ENCODE data around the gene FZD8. TPM values are rescaled to one million over a fixed set of nuclear protein-coding genes. Genes with fewer than 3 reads are reported as not detected.

Gene FZD8
- total RNA-seq, 5 donors from 2014 or later (not counting 1 experiment from before 2014, with no cell fraction given): 0.63 to 1.8 (median 1.2) TPM

DNA sequence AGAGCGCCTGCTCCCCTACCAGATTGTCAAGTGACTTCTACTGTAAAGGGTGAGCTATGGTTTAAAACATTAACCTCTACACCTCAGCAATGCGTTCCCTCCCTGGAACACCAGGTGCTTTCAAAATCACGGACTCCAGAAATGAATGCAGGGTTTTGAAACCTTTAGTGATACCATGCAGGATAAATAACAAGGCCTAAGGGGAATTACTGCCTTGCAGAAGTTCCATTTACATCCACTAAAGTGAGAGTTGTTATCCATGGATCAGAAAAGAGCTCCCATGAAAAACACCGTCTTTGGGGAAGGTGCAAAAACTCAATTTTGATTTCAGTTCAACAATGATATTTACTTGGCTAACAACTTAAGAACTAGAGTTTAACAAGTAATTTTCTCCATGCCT lies 4.0 kb downstream of the FZD8 start:
- peaks cover 20 to 47% of the 10 kb centered on the region in 2 donors for H3K27me3 Mint-ChIP-seq
- ATAC-seq (replicated peaks in 1 of 4) (no peak), DNase-seq (no peak)
- Histone ChIP-seq H3K4me3 (ENCODE audit: control insufficient read depth in 1 of 2, extremely low read depth in 1 of 2, low read length in 1 of 2) (no peak overlapping the region), H3K36me3 (ENCODE audit: control insufficient read depth in 2 of 2, extremely low read depth in 1 of 2, insufficient read depth in 1 of 2, low read length in 1 of 2) (no peaks in the 10 kb centered on the region), H3K27me3 (replicated peaks in 1 of 2; ENCODE audit: control insufficient read depth in 2 of 2, extremely low read depth in 1 of 2, insufficient read depth in 2 of 2, low read length in 1 of 2) (peaks cover 5 to 39% of the 10 kb centered on the region in 2 experiments), H3K9me3 (no peaks in the 10 kb centered on the region), H3K27ac (ENCODE audit: low read length) (no peak overlapping the region), H3K4me1 (ENCODE audit: control insufficient read depth in 1 of 2, extremely low read depth in 1 of 2, insufficient read depth in 2 of 2, low read length in 2 of 2) (peaks cover 11 to 29% of the 10 kb centered on the region in 2 experiments)
- no peaks in the 10 kb centered on the region for H3K36me3 Mint-ChIP-seq
- H3K4me3 Mint-ChIP-seq: peak overlapping the region in 1 of 3 donors; percentile 28
- peaks cover 11 to 42% (median 24%) of the 10 kb centered on the region in 3 donors for H3K4me1 Mint-ChIP-seq
- WGBS (ENCODE audit: insufficient coverage): 100% methylated on average over 1 of the region's 4 CpGs
- ChIA-PET CTCF (no interaction called here), POLR2A (no interaction called here)
- H3K27ac Mint-ChIP-seq: no peak overlapping the region
- H3K9me3 Mint-ChIP-seq: no peaks in the 10 kb centered on the region

DNA sequence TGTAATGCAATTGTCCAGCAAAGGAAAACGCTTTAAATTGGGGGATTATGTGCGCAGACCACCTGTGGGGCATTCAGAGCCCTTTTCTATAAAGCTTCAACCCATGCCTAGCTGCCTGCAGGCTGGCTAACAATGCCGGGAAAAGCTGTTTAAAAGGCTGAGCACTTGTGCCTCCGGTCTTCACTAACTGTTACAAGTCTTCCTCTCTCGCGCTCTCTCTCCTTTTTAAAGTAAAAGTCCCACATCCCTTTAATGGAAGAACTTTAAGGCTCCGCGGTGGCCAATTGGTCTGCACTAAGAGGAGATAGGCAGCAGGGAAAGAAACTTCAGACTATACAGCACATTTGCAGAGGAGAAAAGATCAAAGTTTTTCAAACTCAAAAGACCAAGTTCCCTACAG lies 4.6 kb downstream of the FZD8 start:
- no peaks in the 10 kb centered on the region for H3K9me3 ChIP-seq
- no peak overlapping the region for H3K4me3 ChIP-seq (ENCODE audit: control insufficient read depth in 1 of 2, extremely low read depth in 1 of 2, low read length in 1 of 2)
- peaks cover 6 to 23% of the 10 kb centered on the region in 2 experiments for H3K4me1 ChIP-seq (ENCODE audit: control insufficient read depth in 1 of 2, extremely low read depth in 1 of 2, insufficient read depth in 2 of 2, low read length in 2 of 2)
- WGBS (ENCODE audit: insufficient coverage): 7% methylated on average over 2 of the region's 8 CpGs
- Mint-ChIP-seq H3K27ac (no peak overlapping the region), H3K4me3 (no peak overlapping the region), H3K27me3 (peaks cover 26 to 51% of the 10 kb centered on the region in 2 donors), H3K4me1 (peaks cover 11 to 38% (median 20%) of the 10 kb centered on the region in 3 donors), H3K36me3 (no peaks in the 10 kb centered on the region), H3K9me3 (no peaks in the 10 kb centered on the region)
- no peak for DNase-seq
- ChIA-PET CTCF (no interaction called here), POLR2A (no interaction called here)
- H3K27ac ChIP-seq (ENCODE audit: low read length): no peak overlapping the region
- H3K27me3 ChIP-seq (replicated peaks in 1 of 2; ENCODE audit: control insufficient read depth in 2 of 2, extremely low read depth in 1 of 2, insufficient read depth in 2 of 2, low read length in 1 of 2): peaks cover 5 to 33% of the 10 kb centered on the region in 2 experiments
- H3K36me3 ChIP-seq (ENCODE audit: control insufficient read depth in 2 of 2, extremely low read depth in 1 of 2, insufficient read depth in 1 of 2, low read length in 1 of 2): no peaks in the 10 kb centered on the region
- ATAC-seq (replicated peaks in 1 of 4): no peak

DNA sequence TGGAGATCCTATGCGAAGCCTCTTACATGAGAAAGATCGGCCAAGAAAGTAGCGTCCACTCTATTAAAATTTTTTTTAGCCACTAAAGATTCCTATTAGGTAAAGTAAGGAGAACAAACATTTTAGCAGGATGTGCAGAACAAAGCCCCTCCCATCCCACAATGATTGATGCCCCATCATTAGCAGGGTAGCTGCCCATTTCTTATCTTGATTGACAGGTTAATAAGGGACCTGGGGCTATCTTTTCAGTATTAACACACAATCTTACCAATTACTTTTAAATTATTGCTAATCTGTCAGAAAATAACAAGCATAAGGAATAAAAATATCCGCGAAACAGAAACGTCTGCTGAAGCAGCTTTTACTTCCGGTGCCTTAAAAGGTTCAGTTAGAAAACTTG lies 5.1 kb downstream of the FZD8 start:
- H3K27ac Mint-ChIP-seq: no peak overlapping the region
- H3K9me3 ChIP-seq: no peaks in the 10 kb centered on the region
- peaks cover 5 to 29% of the 10 kb centered on the region in 2 experiments for H3K27me3 ChIP-seq (replicated peaks in 1 of 2; ENCODE audit: control insufficient read depth in 2 of 2, extremely low read depth in 1 of 2, insufficient read depth in 2 of 2, low read length in 1 of 2)
- H3K9me3 Mint-ChIP-seq: no peaks in the 10 kb centered on the region
- peaks cover 26 to 48% of the 10 kb centered on the region in 2 donors for H3K27me3 Mint-ChIP-seq
- peaks cover 11 to 35% (median 20%) of the 10 kb centered on the region in 3 donors for H3K4me1 Mint-ChIP-seq
- no CpG with 5 or more reads among the region's 7 CpGs for WGBS (ENCODE audit: insufficient coverage)
- H3K36me3 Mint-ChIP-seq: no peaks in the 10 kb centered on the region
- no peak overlapping the region for H3K4me3 Mint-ChIP-seq
- no peaks in the 10 kb centered on the region for H3K36me3 ChIP-seq (ENCODE audit: control insufficient read depth in 2 of 2, extremely low read depth in 1 of 2, insufficient read depth in 1 of 2, low read length in 1 of 2)
- no peak overlapping the region for H3K27ac ChIP-seq (ENCODE audit: low read length)
- ChIA-PET POLR2A (no interaction called here), CTCF (interaction anchor here in 1 of 2 donors (1.2 kb wide), 1 partner anchor 1859 kb away, joined by 5 read pairs; no protein-coding TSS in a partner anchor)
- H3K4me1 ChIP-seq (ENCODE audit: control insufficient read depth in 1 of 2, extremely low read depth in 1 of 2, insufficient read depth in 2 of 2, low read length in 2 of 2): peaks cover 4 to 19% of the 10 kb centered on the region in 2 experiments
- DNase-seq: no peak
- ATAC-seq (replicated peaks in 1 of 4): no peak
- H3K4me3 ChIP-seq (ENCODE audit: control insufficient read depth in 1 of 2, extremely low read depth in 1 of 2, low read length in 1 of 2): no peak overlapping the region

DNA sequence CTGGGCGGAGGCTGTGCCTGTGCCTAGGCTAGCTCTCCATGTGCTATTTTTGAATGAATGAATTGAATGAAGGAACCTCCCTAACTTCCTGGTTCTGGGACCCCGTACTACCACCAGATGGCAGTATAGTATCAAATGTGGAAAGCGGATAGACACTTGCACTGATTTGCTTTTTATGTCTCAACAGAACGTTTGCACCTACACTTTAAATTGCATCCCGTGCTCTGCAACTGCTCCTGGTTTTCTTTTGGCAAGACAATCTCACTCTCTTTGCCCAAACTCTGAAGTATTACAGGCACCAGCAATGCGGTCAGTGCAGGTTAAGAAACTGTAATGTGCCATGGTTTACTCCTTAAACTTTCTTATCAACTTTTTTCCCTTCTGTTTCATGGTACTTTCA lies 6.5 kb downstream of the FZD8 start:
- peaks cover 4 to 15% of the 10 kb centered on the region in 2 experiments for H3K4me1 ChIP-seq (ENCODE audit: control insufficient read depth in 1 of 2, extremely low read depth in 1 of 2, insufficient read depth in 2 of 2, low read length in 2 of 2)
- H3K27ac ChIP-seq (ENCODE audit: low read length): no peak overlapping the region
- ChIA-PET CTCF (interaction anchor here (0.6 to 1.3 kb wide), 7 partner anchors 8 to 1246 kb away, joined by 3 to 5 read pairs (median 4); no protein-coding TSS in a partner anchor), POLR2A (no interaction called here)
- ATAC-seq (replicated peaks in 1 of 4) (peak in 3 of 4 experiments; percentile 46 to 71 (median 70)), DNase-seq (peak in 13 of 35 experiments; percentile 12 to 73 (median 32))
- WGBS (ENCODE audit: insufficient coverage): 4% methylated on average over 4 of the region's 6 CpGs
- no peaks in the 10 kb centered on the region for H3K36me3 Mint-ChIP-seq
- no peaks in the 10 kb centered on the region for H3K9me3 ChIP-seq
- H3K9me3 Mint-ChIP-seq: no peaks in the 10 kb centered on the region
- H3K36me3 ChIP-seq (ENCODE audit: control insufficient read depth in 2 of 2, extremely low read depth in 1 of 2, insufficient read depth in 1 of 2, low read length in 1 of 2): no peaks in the 10 kb centered on the region
- peaks cover 11 to 30% (median 16%) of the 10 kb centered on the region in 3 donors for H3K4me1 Mint-ChIP-seq
- peaks cover 5 to 24% of the 10 kb centered on the region in 2 experiments for H3K27me3 ChIP-seq (replicated peaks in 1 of 2; ENCODE audit: control insufficient read depth in 2 of 2, extremely low read depth in 1 of 2, insufficient read depth in 2 of 2, low read length in 1 of 2)
- H3K27me3 Mint-ChIP-seq: peaks cover 26 to 48% of the 10 kb centered on the region in 2 donors
- H3K4me3 ChIP-seq (ENCODE audit: control insufficient read depth in 1 of 2, extremely low read depth in 1 of 2, low read length in 1 of 2): no peak overlapping the region
- H3K27ac Mint-ChIP-seq: no peak overlapping the region
- no peak overlapping the region for H3K4me3 Mint-ChIP-seq

DNA sequence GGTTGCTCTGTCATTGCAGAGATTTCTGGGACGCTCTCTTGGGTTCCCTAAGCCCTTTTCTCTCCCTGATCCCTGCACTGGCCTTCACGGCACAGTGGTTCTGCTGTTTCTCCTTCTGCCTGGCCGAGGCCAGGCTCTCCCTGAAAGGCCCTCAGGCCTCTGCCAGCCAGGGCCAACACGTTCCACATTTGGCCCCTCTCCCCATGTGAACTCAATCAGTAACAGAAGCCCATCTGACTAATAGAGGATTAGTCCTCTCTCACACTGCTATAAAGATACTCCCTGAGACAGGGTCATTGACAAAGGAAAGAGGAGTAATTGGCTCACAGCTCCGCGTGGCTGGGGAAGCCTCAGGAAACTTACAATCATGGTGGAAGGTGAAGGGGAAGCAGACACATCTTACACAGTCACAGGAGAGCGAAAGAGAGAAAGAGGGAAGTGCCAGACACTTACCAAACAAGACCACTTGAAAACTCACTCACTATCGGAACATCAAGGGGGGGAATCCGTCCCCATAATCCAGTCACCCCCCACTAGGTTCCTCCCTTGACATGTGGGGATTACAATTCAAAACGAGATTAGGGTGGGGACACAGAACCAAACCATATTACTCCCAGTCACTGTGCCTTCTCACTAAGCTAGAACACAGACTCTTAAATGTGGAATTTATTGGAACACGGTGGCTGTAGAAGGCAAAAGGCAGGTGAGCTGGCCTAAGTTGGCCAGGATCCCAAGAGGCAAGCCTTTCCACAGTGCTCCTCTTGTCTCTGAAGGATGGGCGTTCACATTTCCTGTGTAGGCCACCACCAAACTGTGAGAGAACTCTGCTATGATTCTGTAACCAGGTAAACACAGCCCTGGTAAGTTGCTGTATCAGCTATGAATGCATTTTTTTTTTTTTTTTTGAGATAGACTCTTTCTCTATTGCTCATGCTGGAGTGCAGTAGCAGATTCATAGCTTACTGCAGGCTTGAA lies 8.8 kb downstream of the FZD8 start:
- peaks cover 0 to 3% of the 10 kb centered on the region in 2 experiments for H3K4me1 ChIP-seq (ENCODE audit: control insufficient read depth in 1 of 2, extremely low read depth in 1 of 2, insufficient read depth in 2 of 2, low read length in 2 of 2)
- no peak overlapping the region for H3K4me3 Mint-ChIP-seq
- peaks cover 11 to 19% (median 11%) of the 10 kb centered on the region in 3 donors for H3K4me1 Mint-ChIP-seq
- H3K9me3 ChIP-seq: no peaks in the 10 kb centered on the region
- H3K27ac Mint-ChIP-seq: no peak overlapping the region
- ChIA-PET CTCF (interaction anchor here (0.6 kb wide), 3 partner anchors 74 to 221 kb away, joined by 3 to 7 read pairs (median 3); no protein-coding TSS in a partner anchor), POLR2A (no interaction called here)
- no peak overlapping the region for H3K4me3 ChIP-seq (ENCODE audit: control insufficient read depth in 1 of 2, extremely low read depth in 1 of 2, low read length in 1 of 2)
- WGBS (ENCODE audit: insufficient coverage): 45% methylated on average over 5 of the region's 12 CpGs
- H3K36me3 Mint-ChIP-seq: no peaks in the 10 kb centered on the region
- peaks cover 0 to 4% (median 0%) of the 10 kb centered on the region in 3 donors for H3K9me3 Mint-ChIP-seq
- ATAC-seq (replicated peaks in 1 of 4) (no peak), DNase-seq (no peak)
- H3K27me3 ChIP-seq (replicated peaks in 1 of 2; ENCODE audit: control insufficient read depth in 2 of 2, extremely low read depth in 1 of 2, insufficient read depth in 2 of 2, low read length in 1 of 2): peaks cover 5 to 8% of the 10 kb centered on the region in 2 experiments
- H3K27ac ChIP-seq (ENCODE audit: low read length): no peak overlapping the region
- H3K27me3 Mint-ChIP-seq: peaks cover 35 to 42% of the 10 kb centered on the region in 2 donors
- no peaks in the 10 kb centered on the region for H3K36me3 ChIP-seq (ENCODE audit: control insufficient read depth in 2 of 2, extremely low read depth in 1 of 2, insufficient read depth in 1 of 2, low read length in 1 of 2)

DNA sequence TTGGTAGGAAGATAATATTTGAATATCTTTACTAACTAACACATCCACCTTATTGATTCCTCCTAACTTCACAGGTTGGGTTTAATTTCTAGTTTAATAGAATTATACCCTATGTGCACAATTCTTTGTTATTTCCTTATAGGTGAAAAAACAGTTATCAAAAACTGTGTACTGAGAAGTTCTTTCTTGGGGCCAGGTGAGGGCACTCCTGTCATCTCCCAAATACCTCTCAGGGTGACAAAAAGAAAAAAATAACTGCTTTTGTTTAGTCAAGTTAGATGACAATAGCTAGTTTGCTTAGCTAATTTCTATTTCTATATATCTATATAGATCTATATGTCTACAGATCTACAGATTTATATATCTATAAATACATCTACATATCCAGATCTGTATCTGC lies 10.1 kb downstream of the FZD8 start:
- Mint-ChIP-seq H3K9me3 (peaks cover 0 to 4% (median 0%) of the 10 kb centered on the region in 3 donors), H3K27ac (no peak overlapping the region), H3K27me3 (peaks cover 30 to 36% of the 10 kb centered on the region in 2 donors), H3K4me1 (peaks cover 9 to 17% (median 11%) of the 10 kb centered on the region in 3 donors), H3K36me3 (no peaks in the 10 kb centered on the region), H3K4me3 (no peak overlapping the region)
- no peak for ATAC-seq (replicated peaks in 1 of 4)
- no peak overlapping the region for H3K4me3 ChIP-seq (ENCODE audit: control insufficient read depth in 1 of 2, extremely low read depth in 1 of 2, low read length in 1 of 2)
- no peak for DNase-seq
- H3K9me3 ChIP-seq: no peaks in the 10 kb centered on the region
- no peak overlapping the region for H3K27ac ChIP-seq (ENCODE audit: low read length)
- ChIA-PET POLR2A (no interaction called here), CTCF (interaction anchor here in 1 of 2 donors (0.6 kb wide), 1 partner anchor 209 kb away, joined by 3 read pairs; no protein-coding TSS in a partner anchor)
- no peaks in the 10 kb centered on the region for H3K36me3 ChIP-seq (ENCODE audit: control insufficient read depth in 2 of 2, extremely low read depth in 1 of 2, insufficient read depth in 1 of 2, low read length in 1 of 2)
- no peaks in the 10 kb centered on the region for H3K4me1 ChIP-seq (ENCODE audit: control insufficient read depth in 1 of 2, extremely low read depth in 1 of 2, insufficient read depth in 2 of 2, low read length in 2 of 2)
- H3K27me3 ChIP-seq (replicated peaks in 1 of 2; ENCODE audit: control insufficient read depth in 2 of 2, extremely low read depth in 1 of 2, insufficient read depth in 2 of 2, low read length in 1 of 2): peaks cover 2 to 4% of the 10 kb centered on the region in 2 experiments

Measured in T-cell (primary cell).